Retinal pigment epithelial cell (primary cell): Measurements from ENCODE around the gene UBAC2.

ENCODE experiments used
- DNase-seq: peaks from one replicate; pipeline ENCODE4 v3.0.0-alpha.2; 2010; ENCODE audit warnings: low read depth
- H3K4me3 ChIP-seq: 2 replicates; pipeline ENCODE4 v1.5.1; 2011; ENCODE audit warnings: mild to moderate bottlenecking, low read length, control low read depth, moderate library complexity
- CTCF ChIP-seq: conservative IDR thresholded peaks from 2 replicates; pipeline ENCODE4 v1.5.1; 2011; ENCODE audit warnings: low read depth, low read length, control low read depth, inconsistent platforms

Gene UBAC2

DNA sequence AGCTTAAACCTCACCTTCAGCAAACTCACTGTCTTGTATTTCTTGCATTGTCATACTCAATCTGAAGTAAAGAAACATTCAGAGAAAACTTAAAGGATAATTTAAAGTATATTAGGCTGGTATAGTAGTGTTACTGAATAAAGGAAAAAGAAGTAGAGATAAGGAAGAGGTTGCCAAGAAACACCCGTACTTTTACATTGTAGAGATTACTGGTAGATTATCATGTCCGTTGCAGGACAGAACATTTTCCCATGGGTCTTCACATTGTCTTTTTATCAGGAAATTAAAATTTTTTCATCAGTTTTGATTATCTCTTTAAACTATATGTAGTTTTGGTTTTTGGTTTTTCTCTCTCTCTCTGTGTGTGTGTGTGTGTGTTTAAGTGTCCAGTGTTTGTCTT, 126.5 kb downstream of the UBAC2 start:
- TF ChIP-seq CTCF, result no peak
- DNase-seq, result no peak
- H3K4me3 ChIP-seq, result no peak overlapping the region

GRCh38 chr13:99327761-99328160, 127.1 kb downstream of the UBAC2 start:
- TF ChIP-seq CTCF, result no peak
- DNase-seq, result no peak
- H3K4me3 ChIP-seq, result no peak overlapping the region

DNA sequence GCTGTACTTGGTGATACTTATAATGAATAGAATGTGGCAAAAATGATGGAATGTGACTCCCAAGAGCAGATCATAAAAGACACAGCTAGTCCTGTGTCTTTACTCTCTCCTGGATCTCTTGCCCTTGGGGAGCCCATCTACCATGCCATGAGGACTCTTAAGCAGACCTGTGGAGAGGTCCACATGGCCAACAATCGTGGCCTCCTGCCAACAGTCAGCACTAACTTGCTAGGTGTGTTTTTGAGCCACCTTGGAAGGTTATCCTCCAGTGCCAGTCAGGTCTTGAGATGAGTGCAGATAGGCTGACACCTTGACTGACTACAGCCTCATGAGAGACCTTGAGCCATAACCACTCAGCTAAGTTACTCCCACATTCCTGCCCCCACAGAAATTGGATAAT, 128.8 kb downstream of the UBAC2 start:
- TF ChIP-seq CTCF, result no peak
- no peak for DNase-seq
- no peak overlapping the region for H3K4me3 ChIP-seq

- H3K4me3 ChIP-seq, result no peak overlapping the region
- no peak for TF ChIP-seq CTCF
- DNase-seq, result no peak
These were observed 130.3 kb downstream of the UBAC2 start for GRCh38 chr13:99330942-99331341.

- no peak for TF ChIP-seq CTCF
- DNase-seq, result no peak
- no peak overlapping the region for H3K4me3 ChIP-seq
These were observed 131.2 kb downstream of the UBAC2 start for GRCh38 chr13:99331881-99332293.

GRCh38 chr13:99332456-99332855, 131.8 kb downstream of the UBAC2 start:
- TF ChIP-seq CTCF, result no peak

GRCh38 chr13:99334221-99334620, 133.6 kb downstream of the UBAC2 start:
- DNase-seq, result no peak
- no peak overlapping the region for H3K4me3 ChIP-seq
- TF ChIP-seq CTCF, result no peak

More at GRCh38 chr13:99332456-99332855, 131.8 kb downstream of the UBAC2 start:
- no peak overlapping the region for H3K4me3 ChIP-seq
- no peak for DNase-seq
